GM11168 (cell line): Measurements from ENCODE around the gene ZBED4.

Experiments
- in situ Hi-C: fragments of 300-500 bp; cut with MboI; formaldehyde crosslinking; loops from one replicate; pipeline ENCODE4 v1.12.0; 2022; ENCODE audit warnings: low sequenced_read_pairs; ENCODE audit not compliant: unreplicated experiment

Gene ZBED4

DNA sequence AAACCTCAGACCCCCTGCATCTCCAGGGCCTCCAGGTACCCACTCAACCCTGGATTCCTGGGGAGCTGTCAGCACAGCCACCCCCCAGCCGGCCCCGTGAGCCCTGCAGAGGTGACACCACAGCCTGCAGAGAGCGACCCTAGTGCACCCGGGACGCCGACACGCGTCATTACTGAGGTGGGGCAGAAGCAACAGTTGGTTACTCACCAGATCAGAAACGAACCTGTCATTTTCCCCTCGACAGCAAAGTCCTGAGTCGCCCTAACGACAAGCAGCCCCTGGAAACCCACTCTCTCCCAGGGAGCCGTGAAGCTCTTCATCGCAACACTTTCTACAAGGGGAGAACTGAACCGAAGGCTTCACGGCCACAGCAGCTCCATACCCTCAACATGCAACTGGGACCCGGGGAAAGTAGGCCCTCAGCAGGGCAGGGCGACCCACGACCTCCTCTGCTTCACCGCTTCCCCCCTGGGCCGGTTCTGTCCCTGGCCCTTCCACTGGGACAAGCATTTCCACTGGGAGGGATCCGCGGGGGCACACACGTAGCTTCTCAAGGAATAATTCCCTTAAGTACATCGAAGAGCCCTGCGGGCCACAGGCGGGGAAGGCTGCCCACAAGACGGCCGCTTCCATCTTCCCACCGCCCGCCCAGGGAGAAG, 27.6 kb upstream of the ZBED4 start:
- in situ Hi-C loops = no loop called here

DNA sequence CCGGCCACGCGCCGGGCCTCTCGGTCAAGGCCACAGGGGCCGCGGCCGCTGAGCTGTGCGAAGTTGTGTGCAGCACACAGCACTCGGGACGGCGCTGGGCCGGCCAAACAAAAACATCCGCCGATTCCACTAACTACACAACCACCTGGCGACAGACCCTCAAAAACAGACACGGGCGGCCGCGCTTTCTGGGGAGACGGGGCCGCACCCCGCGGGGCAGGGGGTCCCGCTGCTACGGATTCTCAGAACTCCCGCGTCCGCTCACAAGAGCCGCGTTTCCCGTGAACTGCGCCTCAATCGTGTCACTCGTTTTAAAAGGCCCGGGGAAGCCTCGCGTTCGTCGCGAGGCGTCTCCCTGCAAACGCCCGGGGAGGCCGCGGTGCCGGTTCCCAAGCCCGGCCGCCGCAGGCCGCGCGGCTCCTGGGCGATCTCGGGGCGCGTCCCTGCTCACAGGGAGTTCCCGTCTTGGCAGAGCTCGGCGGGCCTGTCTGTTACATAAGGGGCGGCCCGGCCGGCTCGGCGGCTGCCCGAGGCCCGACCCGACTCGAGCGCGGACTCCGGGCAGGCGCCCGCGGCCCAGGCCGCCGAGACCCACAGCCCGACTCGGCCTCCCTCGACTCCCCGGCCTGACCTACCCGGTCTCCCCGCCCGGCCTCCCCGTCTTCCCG, 26.9 kb upstream of the ZBED4 start:
- in situ Hi-C loops = no loop called here

DNA sequence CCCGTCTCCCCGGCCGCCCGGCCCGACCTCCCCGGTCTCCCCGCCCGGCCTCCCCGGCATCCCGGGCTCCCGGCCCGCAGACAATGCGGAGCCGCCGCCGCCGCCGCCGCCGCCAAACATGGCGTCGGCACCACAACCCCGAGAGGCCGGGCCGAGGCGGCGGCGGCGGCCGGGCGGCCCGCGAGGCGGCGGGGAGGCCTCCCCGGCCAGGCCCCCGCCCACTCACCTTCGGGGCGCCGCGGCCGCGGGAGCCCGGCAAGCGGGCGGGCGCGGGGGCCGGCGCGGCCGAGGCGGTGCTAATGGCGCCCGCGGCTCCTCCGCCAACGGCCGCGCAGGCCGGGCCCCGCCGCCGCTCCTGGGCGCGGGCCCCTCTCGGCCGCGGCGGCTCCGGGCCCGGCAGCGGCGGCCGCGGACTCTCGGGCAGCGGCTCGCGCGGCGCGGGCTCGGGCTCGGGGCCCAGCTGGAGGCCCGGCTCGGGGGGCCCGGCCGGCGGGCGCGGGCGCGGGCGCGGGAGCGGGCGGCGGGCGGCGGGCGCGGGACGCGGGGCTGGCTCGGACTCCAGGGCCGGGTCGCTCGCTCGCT, 26.3 kb upstream of the ZBED4 start:
- in situ Hi-C loops = no loop called here

DNA sequence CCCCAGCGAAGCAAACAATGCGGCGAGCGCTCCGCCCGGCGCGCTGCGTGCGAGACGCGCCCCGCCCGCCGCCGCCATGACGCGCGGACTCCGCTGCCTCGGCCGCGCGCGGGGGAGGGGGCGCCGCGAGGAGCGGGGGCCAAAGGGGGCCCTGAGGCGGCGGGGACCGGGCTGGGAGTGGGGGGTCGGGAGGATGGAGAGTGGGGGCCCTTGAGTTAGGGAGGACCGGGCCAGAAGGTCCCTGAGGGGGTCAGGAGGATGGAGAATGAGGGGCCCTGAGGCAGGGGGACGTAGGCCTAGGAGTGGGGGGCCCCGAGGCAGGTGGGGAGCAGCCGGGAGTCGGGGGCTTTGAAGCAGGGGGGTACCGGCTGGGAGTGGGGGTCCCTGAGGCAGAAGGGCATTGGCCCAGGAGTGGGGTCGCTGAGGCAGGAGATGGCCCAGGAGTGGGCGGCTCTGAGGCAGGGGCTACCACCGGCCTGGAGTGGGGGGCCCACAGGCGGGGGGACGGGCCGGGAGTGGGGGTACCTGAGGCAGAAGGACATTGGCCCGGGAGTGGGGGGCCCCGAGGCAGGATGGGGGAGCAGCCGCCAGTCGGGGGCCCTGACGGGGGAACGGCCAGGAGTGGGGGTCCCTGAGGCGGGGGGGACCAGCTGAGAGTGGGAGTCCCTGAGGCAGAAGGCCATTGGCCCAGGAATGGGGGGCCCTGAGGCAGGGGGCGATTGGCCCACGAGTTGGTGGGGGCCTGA, 25.6 kb upstream of the ZBED4 start, which contains the start of gene BRD1:
BRD1 (minus strand) TSS at position 21 of the 746 bp plus-strand sequence. CDS start 3,556 bp downstream, outside the sequence.
- in situ Hi-C loops = no loop called here

DNA sequence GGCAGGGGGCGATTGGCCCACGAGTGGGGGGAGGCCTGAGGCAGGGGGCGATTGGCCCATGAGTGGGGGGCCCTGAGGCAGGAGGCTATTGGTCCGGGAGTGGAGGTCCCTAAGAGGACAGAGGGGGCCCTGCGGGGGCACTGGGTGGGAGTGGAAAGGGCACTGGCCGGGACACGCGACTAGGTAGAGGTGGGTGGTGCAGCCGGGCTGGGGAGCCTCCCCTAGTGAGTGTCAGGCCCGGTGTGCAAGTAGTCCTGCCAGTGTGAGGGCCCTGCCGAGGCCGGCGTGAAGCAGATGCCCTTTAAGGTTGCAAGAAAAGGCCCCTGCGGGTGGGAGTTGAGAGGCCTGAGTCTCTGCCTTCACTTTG, 25.1 kb upstream of the ZBED4 start:
- in situ Hi-C loops = no loop called here

DNA sequence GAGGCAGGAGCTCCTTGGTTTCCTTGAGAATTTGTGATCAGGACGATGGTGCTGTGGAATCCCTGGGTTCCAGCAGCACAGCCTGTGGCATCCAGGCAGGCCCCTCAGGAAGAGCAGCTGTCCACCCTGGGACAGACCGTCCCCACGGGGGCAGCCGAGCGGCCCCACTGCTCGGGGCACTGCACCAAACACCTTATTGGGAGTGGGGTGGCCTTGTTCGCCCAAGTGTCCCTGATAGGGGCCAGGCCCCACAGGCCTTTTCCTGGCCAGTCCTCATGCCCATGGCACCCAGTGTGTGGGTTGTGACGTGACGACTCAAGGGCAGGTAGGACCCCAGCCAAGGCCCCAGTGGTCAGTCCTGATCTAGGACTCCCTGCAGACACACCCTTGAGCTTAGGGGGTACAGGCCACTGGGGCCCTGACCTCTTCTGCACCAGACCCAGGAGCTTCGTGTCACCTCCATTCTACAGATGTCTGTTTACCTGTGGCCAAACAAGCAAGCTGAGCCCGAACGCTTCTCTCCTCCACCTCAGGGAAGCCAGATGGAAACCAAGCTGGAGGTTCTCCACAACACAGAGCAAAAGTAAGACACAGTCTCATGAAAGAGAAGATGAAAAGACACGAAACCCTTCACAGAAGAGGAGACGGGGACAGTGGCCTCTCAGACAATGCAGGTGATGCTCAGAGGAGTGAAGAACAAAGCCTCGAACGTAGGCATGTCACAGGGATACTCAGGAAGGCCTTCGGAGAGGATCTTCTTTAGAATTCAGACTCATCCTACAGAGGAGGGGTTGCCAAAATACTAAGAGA, 24.4 kb upstream of the ZBED4 start:
- in situ Hi-C loops = no loop called here

DNA sequence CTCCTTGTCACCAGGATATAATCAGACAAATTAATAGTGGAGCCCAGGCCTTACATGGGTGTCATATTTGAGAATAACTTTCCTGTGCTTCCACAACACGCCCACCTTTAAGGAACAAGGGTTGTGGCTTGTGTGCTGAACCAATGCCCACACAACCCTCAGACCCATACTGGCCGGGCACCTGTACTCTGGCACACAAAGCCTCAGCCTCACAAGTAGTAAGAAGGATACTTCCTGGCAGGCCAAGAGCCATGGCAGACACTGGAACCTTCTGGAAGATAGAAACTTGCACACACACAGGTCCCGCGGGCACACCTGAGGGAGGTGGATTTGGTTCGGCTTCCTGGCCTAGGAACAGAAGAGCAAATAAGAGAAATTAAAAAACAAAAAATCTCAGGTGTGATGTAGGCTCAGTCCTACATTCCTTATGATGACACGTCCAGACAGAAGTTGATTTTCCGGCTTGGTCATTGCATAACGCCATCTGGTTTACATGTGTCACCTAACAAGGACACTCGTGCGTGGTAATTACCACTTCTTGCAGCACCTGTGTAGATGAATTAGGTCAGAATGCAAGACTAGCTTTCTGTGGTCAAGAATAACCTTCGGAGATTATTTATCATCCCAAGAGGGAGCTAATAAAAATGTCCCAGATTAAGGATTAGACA, 20.2 kb upstream of the ZBED4 start:
- in situ Hi-C loops = no loop called here

DNA sequence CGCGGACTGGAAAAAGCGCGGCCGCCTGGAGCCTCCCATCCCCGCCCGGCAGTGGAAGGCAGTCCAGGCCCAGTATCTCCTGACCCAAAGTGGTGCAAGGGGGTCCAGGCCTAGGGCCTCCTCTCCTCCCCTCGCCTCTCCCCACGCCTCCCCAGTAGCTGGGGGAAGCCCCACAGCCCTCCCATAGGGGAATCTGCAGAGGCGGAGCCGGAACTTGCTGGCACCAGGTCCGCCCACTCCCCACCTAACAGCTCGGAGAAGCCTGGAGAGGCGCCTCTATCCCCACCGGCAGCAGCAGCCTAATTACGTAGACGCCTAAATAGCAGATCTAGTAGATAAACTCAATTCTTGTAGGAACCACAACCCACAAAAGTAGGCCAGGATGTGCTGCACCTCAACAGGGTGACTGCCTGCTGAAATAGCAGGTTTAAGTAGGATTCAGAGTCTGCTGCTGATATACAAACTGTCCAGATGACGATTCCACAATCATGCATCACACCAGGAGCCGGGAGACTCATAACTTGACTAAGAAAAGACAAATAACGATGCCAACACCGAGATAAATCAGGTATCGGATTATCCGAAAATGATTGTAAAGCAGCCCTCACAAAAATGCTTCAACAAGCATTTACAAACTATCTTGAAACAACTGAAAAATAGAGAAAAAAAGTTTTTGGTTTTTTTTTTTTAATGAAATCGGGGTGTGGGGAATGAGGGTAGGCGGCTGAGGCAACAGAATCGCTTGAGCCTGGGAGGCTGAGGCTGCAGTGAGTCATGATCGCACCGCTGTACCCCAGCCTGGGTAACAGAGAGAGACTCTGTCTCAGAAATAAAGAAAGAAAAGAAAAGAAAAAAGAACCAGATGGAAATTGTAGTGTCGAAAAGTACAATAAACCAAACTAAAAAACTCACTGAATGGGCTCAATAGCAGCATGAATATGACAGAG, 14.6 kb upstream of the ZBED4 start:
- in situ Hi-C loops = no loop called here

DNA sequence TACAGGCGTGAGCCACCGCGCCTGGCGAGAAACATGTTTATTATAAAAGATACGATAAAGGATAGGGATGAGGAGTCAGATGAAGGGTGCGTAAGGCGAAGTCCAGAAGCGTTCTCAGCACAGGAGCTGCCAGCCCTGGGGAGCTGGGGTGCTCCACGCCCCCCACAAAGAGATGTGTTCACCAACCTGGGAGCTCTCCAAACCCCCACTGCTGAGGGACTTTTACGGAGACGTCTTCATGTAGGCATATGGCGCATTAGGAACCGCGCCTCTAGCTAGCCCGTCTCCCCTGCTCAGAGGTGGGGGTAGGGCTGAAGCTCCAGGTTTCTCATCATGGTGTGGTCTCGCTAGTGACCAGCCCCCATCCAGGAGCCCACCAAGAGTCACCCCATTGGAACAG, 8.4 kb upstream of the ZBED4 start:
- in situ Hi-C loops = no loop called here

DNA sequence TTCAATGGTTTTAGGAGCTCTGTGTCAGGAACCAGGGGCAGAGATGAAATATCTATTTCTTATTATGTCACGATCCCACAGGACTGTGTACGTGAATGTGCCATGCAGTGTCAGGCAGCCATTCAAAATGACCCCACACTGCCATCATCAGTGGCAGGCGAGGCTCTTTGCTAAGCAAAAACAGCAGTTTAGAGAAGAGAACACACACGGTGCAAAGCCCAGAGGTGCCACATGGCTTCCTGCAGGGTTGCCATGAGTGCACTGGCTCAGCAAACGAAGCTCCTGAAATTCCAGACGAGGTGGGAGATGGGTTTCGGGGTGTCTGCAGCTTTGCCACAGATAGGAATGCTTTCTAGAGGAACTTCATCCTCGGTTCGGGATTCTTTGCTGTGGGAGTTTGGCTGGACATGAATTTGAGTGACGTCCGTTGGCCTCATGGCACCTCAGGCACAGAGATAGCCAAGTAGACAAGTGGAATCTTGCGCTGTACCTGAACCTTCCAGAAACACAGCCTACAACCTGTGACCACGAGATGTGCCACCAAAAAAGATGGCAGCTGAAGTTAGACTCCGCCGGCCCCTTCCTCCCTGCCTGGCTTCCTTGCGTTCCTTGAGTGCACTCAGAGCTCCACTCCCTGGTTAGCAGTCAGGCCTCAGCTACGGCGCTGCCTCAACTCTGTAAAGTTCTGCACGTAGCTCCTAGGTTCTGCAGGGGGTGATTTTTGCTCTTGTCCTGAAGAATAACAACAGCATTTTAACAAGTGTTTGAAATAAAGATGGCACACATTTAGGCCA, 7.8 kb upstream of the ZBED4 start:
- in situ Hi-C loops = no loop called here

DNA sequence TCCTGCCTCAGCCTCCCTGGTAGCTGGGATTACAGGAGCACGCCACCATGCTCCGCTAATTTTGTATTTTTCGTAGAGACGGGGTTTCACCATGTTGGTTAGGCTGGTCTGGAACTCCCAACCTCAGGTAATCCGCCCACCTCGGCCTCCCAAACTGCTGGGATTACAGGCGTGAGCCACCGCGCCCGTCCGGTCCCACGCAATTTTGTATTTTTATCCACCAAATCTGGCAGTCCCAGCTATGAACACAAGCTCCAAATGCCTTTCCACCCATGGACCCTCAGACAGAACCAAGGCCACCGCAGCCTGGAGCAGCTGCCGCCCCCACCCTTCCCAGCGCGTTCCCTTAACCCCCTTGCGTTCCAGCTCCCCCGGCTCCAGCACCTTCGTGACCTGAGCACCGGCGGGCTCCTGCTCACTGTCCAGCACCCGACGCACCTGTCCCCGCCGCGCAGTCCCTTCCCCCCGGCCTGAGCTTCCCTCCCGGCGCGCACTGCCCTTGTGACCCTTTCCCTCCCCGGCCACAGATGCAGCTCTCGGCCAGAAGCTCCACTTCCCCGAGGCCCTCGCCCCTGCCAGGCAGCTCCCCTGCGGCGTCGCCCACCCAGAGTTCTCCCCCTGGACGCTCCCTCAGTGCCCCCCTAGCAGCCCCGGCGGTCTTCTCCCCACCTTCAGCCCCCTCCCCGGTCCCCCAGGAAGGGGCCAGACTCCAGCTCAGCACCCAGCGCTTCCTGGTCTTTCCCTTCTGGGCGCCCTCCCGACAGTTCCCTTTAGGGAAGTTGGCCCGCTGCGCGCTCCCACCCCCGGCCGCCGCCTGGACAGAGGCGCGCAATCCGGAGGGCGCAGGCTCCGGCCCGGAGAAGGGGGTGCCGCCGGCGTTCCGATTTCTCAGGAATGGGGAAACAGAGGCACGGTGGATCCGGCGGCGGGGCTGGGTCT, 5.6 kb upstream of the ZBED4 start:
- in situ Hi-C loops = no loop called here

DNA sequence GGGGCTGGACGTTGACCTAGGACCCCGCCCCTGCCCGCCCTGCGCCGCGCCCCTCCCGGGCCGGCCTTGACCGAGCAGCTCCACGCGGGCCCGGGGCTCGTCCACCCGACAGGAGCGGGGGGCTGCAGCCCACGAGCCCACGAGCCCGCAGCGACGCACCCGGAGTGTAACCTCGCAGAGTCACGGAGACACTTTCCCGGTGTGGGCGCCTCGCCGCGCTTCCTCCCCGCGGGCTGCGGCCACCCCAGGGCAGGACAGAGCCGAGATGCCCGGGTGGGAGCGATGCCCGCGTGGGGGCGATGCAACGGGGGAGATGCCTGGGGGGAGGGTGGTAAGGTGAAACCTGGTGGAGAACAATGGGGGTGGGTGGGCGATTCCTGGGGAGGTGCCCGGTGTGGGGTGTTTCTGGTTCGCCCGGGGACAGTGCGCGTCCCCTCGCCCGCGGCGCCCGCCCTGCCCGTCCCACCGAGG, 4.9 kb upstream of the ZBED4 start:
- in situ Hi-C loops = no loop called here

DNA sequence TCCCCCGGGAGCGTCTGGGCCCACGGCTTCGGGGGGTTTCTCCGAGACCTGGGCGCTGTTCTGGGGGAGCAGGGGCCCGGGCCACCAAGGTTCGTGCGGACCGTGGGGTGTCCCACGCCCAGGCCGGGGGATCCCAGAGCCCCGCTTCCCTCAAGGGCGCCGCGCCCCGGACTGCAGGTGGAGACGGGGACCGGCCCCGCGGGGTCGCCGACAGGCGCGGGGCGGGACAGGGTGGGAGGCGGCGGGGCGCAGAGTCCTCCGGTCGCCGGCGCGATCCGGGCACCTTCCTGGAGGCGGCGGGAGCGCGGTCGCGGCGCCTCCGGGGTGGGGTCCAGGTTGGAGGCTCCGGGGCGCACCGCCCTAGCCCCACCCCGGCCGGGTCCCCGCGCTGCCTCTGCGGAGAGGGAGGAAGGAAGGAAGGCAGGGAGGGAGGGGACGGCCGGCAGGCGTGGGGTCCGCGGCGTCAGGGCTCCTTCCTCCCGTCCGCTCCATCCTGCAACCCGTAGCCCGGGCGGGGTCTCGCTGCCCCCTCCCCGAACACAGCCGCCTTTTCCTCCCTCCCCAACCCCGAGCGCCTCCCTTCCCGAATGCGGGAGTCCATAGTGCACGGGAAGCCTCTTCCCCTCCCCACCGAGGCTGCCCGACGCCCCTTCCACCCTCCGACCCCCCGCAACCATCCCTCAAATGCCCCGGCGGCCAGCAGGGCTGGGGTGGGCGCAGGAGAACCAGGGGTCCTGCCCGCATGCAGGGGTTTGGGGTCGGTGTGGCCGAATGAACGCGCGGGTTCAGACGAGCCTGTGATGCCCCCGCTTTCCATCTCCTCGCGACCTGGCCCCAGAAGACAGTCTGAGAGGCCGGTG, 4.3 kb upstream of the ZBED4 start:
- in situ Hi-C loops = no loop called here

DNA sequence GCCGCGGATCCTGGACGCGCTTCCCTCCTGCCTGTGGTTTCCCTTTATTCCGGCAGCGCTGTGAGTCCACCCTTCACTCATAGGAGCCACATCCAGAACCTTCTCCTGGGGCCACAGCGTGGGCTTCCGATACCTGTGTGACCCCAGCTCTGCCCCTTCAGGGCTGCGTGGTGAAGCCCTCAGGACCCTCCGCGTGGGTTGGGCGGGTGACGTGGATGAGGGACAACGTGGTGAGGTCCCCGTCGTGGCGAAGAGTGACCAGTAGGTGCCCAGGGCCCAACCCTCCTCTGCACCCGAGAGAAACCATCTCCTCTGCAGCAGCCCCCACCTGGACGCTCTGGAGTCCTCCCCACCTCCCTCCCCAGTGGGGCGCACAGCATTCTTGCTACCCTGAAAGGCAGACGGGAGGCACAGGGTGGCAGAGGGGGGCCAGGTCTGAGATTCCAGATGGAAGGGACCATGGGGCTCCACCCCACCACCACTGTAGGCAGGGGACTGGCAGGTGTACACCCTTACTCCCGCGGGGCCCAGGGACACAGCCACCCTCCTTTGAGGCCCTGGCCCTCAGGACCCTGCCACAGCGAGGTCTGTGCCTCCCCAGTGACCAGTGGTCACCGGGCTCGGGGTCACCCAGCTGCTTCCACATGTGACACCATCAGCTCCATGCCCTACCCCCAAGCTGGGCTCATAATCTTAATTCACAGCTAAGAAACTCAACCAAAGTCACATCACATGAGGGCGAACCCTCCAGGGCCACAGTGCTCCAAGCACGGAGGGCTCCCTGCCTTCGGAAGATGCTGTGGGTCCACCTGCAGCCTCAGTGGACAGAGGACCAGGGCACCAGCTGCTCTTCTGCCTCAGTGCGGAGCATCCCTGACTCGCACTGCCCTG, 3.4 kb upstream of the ZBED4 start:
- in situ Hi-C loops = no loop called here
